CD4-positive, alpha-beta T cell treated with Interleukin-4 for 1 hour (primary cell): ENCODE results near the gene PPM1D.
"Not testable (repeated sequence)": the region's sequence is repeated elsewhere in the genome, so short reads cannot be mapped to it uniquely, and the experiment has no call there.

Source experiments
- DNase-seq, 2 donors: peaks; one replicate each; pipeline ENCODE4 v3.0.0-alpha.2; 2020 to 2022

Gene PPM1D

GRCh38 chr17:60594170-60594569 lies 5.8 kb upstream of the PPM1D start:
- not testable (repeated sequence) for DNase-seq

GRCh38 chr17:60594734-60595133 lies 5.3 kb upstream of the PPM1D start:
- no peak for DNase-seq

- DNase-seq: no peak
Measured at GRCh38 chr17:60597297-60597696, 2.7 kb upstream of the PPM1D start.

GRCh38 chr17:60598001-60598736 lies 1.8 kb upstream of the PPM1D start:
- no peak for DNase-seq

GRCh38 chr17:60599220-60599619 lies 773 bp upstream of the PPM1D start:
- DNase-seq: no peak

- peak; percentile 60 to 63 for DNase-seq
Measured at GRCh38 chr17:60600490-60601446, 775 bp downstream of the PPM1D start.

- DNase-seq: peak in 1 of 2 donors; percentile 63
Measured at GRCh38 chr17:60601447-60602384, 1.7 kb downstream of the PPM1D start.

- no peak for DNase-seq
Measured at GRCh38 chr17:60602385-60602742, 2.4 kb downstream of the PPM1D start.

- no peak for DNase-seq
Measured at GRCh38 chr17:60602871-60603270, 2.9 kb downstream of the PPM1D start.

- DNase-seq: not testable (repeated sequence)
Measured at GRCh38 chr17:60603477-60603876, 3.5 kb downstream of the PPM1D start.

- DNase-seq: no peak
Measured at GRCh38 chr17:60604686-60605334, 4.8 kb downstream of the PPM1D start.

GRCh38 chr17:60606036-60606435 lies 6.0 kb downstream of the PPM1D start:
- no peak for DNase-seq

- no peak for DNase-seq
Measured at GRCh38 chr17:60610473-60610872, 10.5 kb downstream of the PPM1D start.

- DNase-seq: not testable (repeated sequence)
Measured at GRCh38 chr17:60611321-60611720, 11.3 kb downstream of the PPM1D start.

- no peak for DNase-seq
Measured at GRCh38 chr17:60613325-60613724, 13.3 kb downstream of the PPM1D start.

- not testable (repeated sequence) for DNase-seq
Measured at GRCh38 chr17:60613796-60614195, 13.8 kb downstream of the PPM1D start.

- DNase-seq: not testable (repeated sequence)
Measured at GRCh38 chr17:60614247-60614646, 14.3 kb downstream of the PPM1D start.

- DNase-seq: no peak
Measured at GRCh38 chr17:60615108-60615507, 15.1 kb downstream of the PPM1D start.

GRCh38 chr17:60615840-60616239 lies 15.8 kb downstream of the PPM1D start:
- no peak for DNase-seq

- DNase-seq: no peak
Measured at GRCh38 chr17:60618080-60618479, 18.1 kb downstream of the PPM1D start.

GRCh38 chr17:60618854-60619526 lies 19.0 kb downstream of the PPM1D start:
- no peak for DNase-seq

- no peak for DNase-seq
Measured at GRCh38 chr17:60622961-60623360, 23.0 kb downstream of the PPM1D start.
